HCT116 (cell line): ENCODE results near the gene SEZ6. TPM values are rescaled to one million over a fixed set of nuclear protein-coding genes. Genes with fewer than 3 reads are reported as not detected.

Source experiments
- ATAC-seq: fragments of 200-7000 bp; cut with Tn5 transposase; 2 replicates; pipeline ENCODE4 v1.9.1; 2020; ENCODE audit warnings: mild to moderate bottlenecking, moderate library complexity
- BruUV-seq: library from RNA; stranded (reverse); fragments of 400-500 nt; replicated peaks from 2 replicates; lab custom pipeline; 2021; lab: Mats Ljungman, UMichigan
- CTCF ChIA-PET: fragments of 300-600 bp; sonication (Branson Sonifier 250); formaldehyde crosslinking; loops from one replicate; lab custom pipeline; 2021; ENCODE audit warnings: antibody characterized with exemption; lab: Charles Lee
- POLR2A ChIA-PET: fragments of 300-600, 350-600 bp; sonication (Branson Sonifier 250); formaldehyde crosslinking; loops from one replicate; lab custom pipeline; 2021; ENCODE audit warnings: antibody characterized with exemption; lab: Charles Lee
- RAD21 ChIA-PET, 2 experiments: fragments of 300-600 bp; sonication (Branson Sonifier 250); formaldehyde crosslinking; loops; one replicate each; lab custom pipeline; 2023; ENCODE audit warnings: low total read pairs in 2 of 2; ENCODE audit not compliant: uncharacterized antibody in 2 of 2, unreplicated experiment in 2 of 2, low non-redundant PET in 1 of 2; lab: Charles Lee
- DNase-seq: peaks from one replicate; pipeline ENCODE4 v3.0.0-alpha.2; 2010; ENCODE audit warnings: low read depth, low spot score
- H2AFZ ChIP-seq: fragments of 200-600 bp; shearing (Covaris generic), sonication (generic); 2 replicates; pipeline ENCODE4 v1.6.1; 2017; ENCODE audit warnings: low read depth, mixed run types, mixed read lengths, antibody characterized with exemption, low read length; ENCODE audit not compliant: poor library complexity, severe bottlenecking
- H3K27ac ChIP-seq: 2 replicates; pipeline ENCODE4 v1.5.1; 2012; ENCODE audit warnings: low read depth, low read length
- H3K27me3 ChIP-seq: fragments of 200-600 bp; sonication (generic); 2 replicates; pipeline ENCODE4 v1.6.1; 2016; ENCODE audit warnings: mixed run types, low read length, mixed read lengths; ENCODE audit not compliant: insufficient read depth
- H3K36me3 ChIP-seq, 2 experiments: fragments of 200-500 bp in 1 of 2; fragments of 200-600 bp in 1 of 2; sonication (Bioruptor generic) in 1 of 2; sonication (generic) in 1 of 2; 2 replicates each; pipeline versions ENCODE4 v1.5.1 to v1.6.1; 2014 to 2016; ENCODE audit warnings: low read length in 2 of 2, inconsistent platforms in 1 of 2, mixed read lengths in 1 of 2, mixed run types in 1 of 2; ENCODE audit not compliant: insufficient read depth in 2 of 2, control insufficient read depth in 1 of 2
- H3K4me1 ChIP-seq, 2 experiments: fragments of 200-600 bp in 1 of 2; sonication (generic) in 1 of 2; 2 replicates each; pipeline versions ENCODE4 v1.5.1 to v1.6.1; 2012 to 2017; ENCODE audit warnings: low read length in 2 of 2, inconsistent platforms in 1 of 2, mild to moderate bottlenecking in 1 of 2, mixed read lengths in 1 of 2, mixed run types in 1 of 2, moderate library complexity in 1 of 2; ENCODE audit not compliant: insufficient read depth in 2 of 2, control insufficient read depth in 1 of 2
- H3K4me2 ChIP-seq: fragments of 200-600 bp; sonication (generic); 2 replicates; pipeline ENCODE4 v1.6.1; 2017; ENCODE audit warnings: mixed run types, low read length, mixed read lengths
- H3K4me3 ChIP-seq, 2 experiments: fragments of 200-600 bp in 1 of 2; sonication (generic) in 1 of 2; replicated peaks in 1 of 2; 2 replicates each; pipeline ENCODE4 v1.5.1; 2011 to 2016; ENCODE audit warnings: low read length in 2 of 2, control low read depth in 1 of 2, low read depth in 1 of 2, mild to moderate bottlenecking in 1 of 2, mixed read lengths in 1 of 2, mixed run types in 1 of 2
- H3K79me2 ChIP-seq: fragments of 200-600 bp; sonication (generic); 2 replicates; pipeline ENCODE4 v1.6.1; 2017; ENCODE audit warnings: mild to moderate bottlenecking, mixed run types, low read length, moderate library complexity, mixed read lengths; ENCODE audit not compliant: insufficient read depth
- H3K9ac ChIP-seq: fragments of 200-600 bp; sonication (generic); 2 replicates; pipeline ENCODE4 v1.6.1; 2016; ENCODE audit warnings: low read length, mixed read lengths
- H3K9me2 ChIP-seq: fragments of 200-600 bp; sonication (generic), shearing (Covaris generic); 2 replicates; pipeline ENCODE4 v1.6.1; 2017; ENCODE audit warnings: mixed run types, mild to moderate bottlenecking, moderate library complexity; ENCODE audit not compliant: insufficient read depth
- H3K9me3 ChIP-seq, 2 experiments: fragments of 200-500 bp in 1 of 2; fragments of 200-600 bp in 1 of 2; sonication (Bioruptor generic) in 1 of 2; sonication (generic) in 1 of 2; 2 replicates each; pipeline ENCODE4 v1.6.1; 2014 to 2017; ENCODE audit warnings: low read length in 2 of 2, mixed read lengths in 2 of 2, inconsistent platforms in 1 of 2, low read depth in 1 of 2, mild to moderate bottlenecking in 1 of 2, mixed run types in 1 of 2, moderate library complexity in 1 of 2; ENCODE audit not compliant: control insufficient read depth in 1 of 2, insufficient read depth in 1 of 2
- H4K20me1 ChIP-seq: fragments of 200-600 bp; sonication (generic), shearing (Covaris generic); 2 replicates; pipeline ENCODE4 v1.6.1; 2017; ENCODE audit warnings: mixed run types, mild to moderate bottlenecking, moderate library complexity; ENCODE audit not compliant: insufficient read depth
- CBX3 ChIP-seq: IDR thresholded peaks from 2 replicates; pipeline ENCODE4 v1.6.1; 2012; ENCODE audit warnings: low read depth
- CEBPB ChIP-seq: IDR thresholded peaks from 2 replicates; pipeline ENCODE4 v1.6.1; 2012; ENCODE audit warnings: low read depth
- ELF1 ChIP-seq: IDR thresholded peaks from 2 replicates; pipeline ENCODE4 v1.6.1; 2012; ENCODE audit warnings: low read depth, borderline replicate concordance
- EZH2 ChIP-seq: fragments of 200-600 bp; sonication (generic); IDR thresholded peaks from 2 replicates; pipeline ENCODE4 v1.6.1; 2017; ENCODE audit warnings: antibody characterized with exemption, mixed run types
- EZH2phosphoT487 ChIP-seq: fragments of 200-600 bp; IDR thresholded peaks from 2 replicates; pipeline ENCODE4 v1.6.1; 2018; ENCODE audit warnings: antibody characterized with exemption, borderline replicate concordance
- JUND ChIP-seq: IDR thresholded peaks from 2 replicates; pipeline ENCODE4 v1.6.1; 2012
- POLR2A ChIP-seq: IDR thresholded peaks from 2 replicates; pipeline ENCODE4 v1.7.0; 2011; ENCODE audit warnings: borderline replicate concordance; ENCODE audit not compliant: insufficient read depth, insufficient read length; ENCODE audit errors: extremely low read depth
- SP1 ChIP-seq: IDR thresholded peaks from 2 replicates; pipeline ENCODE4 v1.6.1; 2012; ENCODE audit warnings: low read depth
- SRF ChIP-seq: IDR thresholded peaks from 2 replicates; pipeline ENCODE4 v1.6.1; 2012; ENCODE audit warnings: low read depth
- TCF7L2 ChIP-seq: IDR thresholded peaks from 2 replicates; pipeline ENCODE4 v1.7.0; 2011; ENCODE audit warnings: borderline replicate concordance, inconsistent platforms; ENCODE audit not compliant: insufficient read depth, insufficient read length; ENCODE audit errors: extremely low read depth
- YY1 ChIP-seq: IDR thresholded peaks from 2 replicates; pipeline ENCODE4 v1.6.1; 2011; ENCODE audit warnings: low read length, low read depth, moderate library complexity, mild to moderate bottlenecking; ENCODE audit not compliant: insufficient replicate concordance; ENCODE audit errors: extremely low read depth
- ZFX ChIP-seq: fragments of 450-650 bp; IDR thresholded peaks from 2 replicates; pipeline ENCODE4 v1.6.1; 2017
- intact Hi-C: fragments of 100-400 bp; cut with micrococcal nuclease; formaldehyde crosslinking; loops from 2 replicates; pipeline ENCODE4 v1.10.0; 2022
- total RNA-seq: library from RNA; stranded (reverse); gene quantifications from one replicate; pipeline ENCODE4 v1.2.1, GENCODE V29; 2021; ENCODE audit not compliant: unreplicated experiment
- TF ChIP-seq, protein P1 (sequence below): IDR thresholded peaks from 2 replicates; pipeline ENCODE4 v1.6.1; 2012
- TF ChIP-seq, protein P2 (sequence below): IDR thresholded peaks from 2 replicates; pipeline ENCODE4 v1.6.1; 2011; ENCODE audit warnings: mild to moderate bottlenecking, low read length, moderate library complexity; ENCODE audit not compliant: insufficient replicate concordance; ENCODE audit errors: extremely low read depth

SEZ6 gene
- total RNA-seq, 1 experiment from 2014 or later, result 0.22 TPM

DNA sequence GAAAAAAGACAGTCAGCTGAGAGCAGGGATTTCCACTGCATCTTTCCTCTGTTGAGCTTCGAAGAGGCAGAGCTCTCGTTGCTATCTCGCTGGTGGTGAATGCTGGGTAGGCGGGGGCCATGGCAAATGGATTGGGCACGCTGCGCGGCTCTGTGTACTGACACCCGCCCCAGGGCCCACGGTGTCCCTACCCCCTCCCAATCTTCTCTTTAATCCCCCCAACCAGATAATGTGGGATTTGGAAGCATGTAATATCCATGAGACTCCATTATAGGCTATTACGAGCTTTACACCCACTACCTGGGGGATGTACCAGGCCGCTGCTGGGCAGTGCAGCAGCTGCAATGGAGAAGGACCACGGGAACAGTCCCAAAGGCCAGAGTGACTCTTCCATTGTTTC lies 45.4 kb upstream of the SEZ6 start:
- H3K4me2 ChIP-seq, result no peak overlapping the region
- no peaks in the 10 kb centered on the region for H3K4me1 ChIP-seq
- no peaks in the 10 kb centered on the region for H4K20me1 ChIP-seq
- no peak overlapping the region for H2AFZ ChIP-seq
- peaks cover 9% of the 10 kb centered on the region; the same call in 1 of the 2 replicates for H3K27me3 ChIP-seq
- CTCF ChIA-PET, result no interaction called here
- intact Hi-C loops, result no loop called here
- ATAC-seq, result no peak
- H3K79me2 ChIP-seq, result no peaks in the 10 kb centered on the region
- no peak overlapping the region for H3K4me3 ChIP-seq
- H3K9me3 ChIP-seq, result no peaks in the 10 kb centered on the region
- H3K36me3 ChIP-seq, result no peaks in the 10 kb centered on the region
- no peak overlapping the region for H3K9ac ChIP-seq
- POLR2A ChIA-PET, result no interaction called here
- no peaks in the 10 kb centered on the region for H3K9me2 ChIP-seq
- TF ChIP-seq SP1 (no peak), JUND (no peak), ZFX (no peak), EZH2 (no peak), CEBPB (no peak), POLR2A (no peak)
- TF ChIP-seq, protein P1, sequence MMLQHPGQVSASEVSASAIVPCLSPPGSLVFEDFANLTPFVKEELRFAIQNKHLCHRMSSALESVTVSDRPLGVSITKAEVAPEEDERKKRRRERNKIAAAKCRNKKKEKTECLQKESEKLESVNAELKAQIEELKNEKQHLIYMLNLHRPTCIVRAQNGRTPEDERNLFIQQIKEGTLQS, result no peak
- TF ChIP-seq, protein P2, sequence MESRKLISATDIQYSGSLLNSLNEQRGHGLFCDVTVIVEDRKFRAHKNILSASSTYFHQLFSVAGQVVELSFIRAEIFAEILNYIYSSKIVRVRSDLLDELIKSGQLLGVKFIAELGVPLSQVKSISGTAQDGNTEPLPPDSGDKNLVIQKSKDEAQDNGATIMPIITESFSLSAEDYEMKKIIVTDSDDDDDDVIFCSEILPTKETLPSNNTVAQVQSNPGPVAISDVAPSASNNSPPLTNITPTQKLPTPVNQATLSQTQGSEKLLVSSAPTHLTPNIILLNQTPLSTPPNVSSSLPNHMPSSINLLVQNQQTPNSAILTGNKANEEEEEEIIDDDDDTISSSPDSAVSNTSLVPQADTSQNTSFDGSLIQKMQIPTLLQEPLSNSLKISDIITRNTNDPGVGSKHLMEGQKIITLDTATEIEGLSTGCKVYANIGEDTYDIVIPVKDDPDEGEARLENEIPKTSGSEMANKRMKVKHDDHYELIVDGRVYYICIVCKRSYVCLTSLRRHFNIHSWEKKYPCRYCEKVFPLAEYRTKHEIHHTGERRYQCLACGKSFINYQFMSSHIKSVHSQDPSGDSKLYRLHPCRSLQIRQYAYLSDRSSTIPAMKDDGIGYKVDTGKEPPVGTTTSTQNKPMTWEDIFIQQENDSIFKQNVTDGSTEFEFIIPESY, result no peak
- TF ChIP-seq, all 23 proteins: peak for 0
- RAD21 ChIA-PET, result no interaction called here
- DNase-seq, result no peak
- BruUV-seq, result no TSS peak
- H3K27ac ChIP-seq, result no peak overlapping the region

DNA sequence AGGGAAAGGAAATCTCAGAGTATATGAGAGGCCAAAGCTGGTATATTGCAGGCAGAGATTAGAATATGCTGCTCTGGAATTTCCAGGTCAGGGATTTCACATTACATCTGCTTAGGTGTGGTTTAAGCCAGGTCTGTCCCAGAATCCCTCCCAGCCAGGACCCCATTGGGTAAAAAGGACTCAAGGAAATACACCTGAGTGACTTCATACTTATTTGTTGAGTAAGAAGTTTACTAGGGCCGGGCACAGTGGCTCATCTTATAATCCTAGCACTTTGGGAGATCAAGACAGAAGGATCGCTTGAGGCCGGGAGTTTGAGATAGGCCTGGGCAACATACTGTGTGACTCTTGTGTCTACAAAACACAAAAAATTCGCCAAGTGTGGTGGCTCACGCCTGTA lies 44.3 kb upstream of the SEZ6 start:
- no peaks in the 10 kb centered on the region for H3K36me3 ChIP-seq

More for the DNA sequence above, 44.3 kb upstream of the SEZ6 start:
- H3K4me3 ChIP-seq, result no peak overlapping the region
- TF ChIP-seq TCF7L2, result no peak
- no peak for TF ChIP-seq EZH2
- TF ChIP-seq SRF, result no peak
- no peak for TF ChIP-seq EZH2phosphoT487
- TF ChIP-seq SP1, result no peak
- no peak for TF ChIP-seq YY1
- no peak for TF ChIP-seq CBX3
- TF ChIP-seq ELF1, result no peak
- TF ChIP-seq, all 23 proteins: peak for 0
- ChIA-PET CTCF (no interaction called here), POLR2A (no interaction called here), RAD21 (no interaction called here)
- H3K9ac ChIP-seq, result no peak overlapping the region
- H3K27ac ChIP-seq, result no peak overlapping the region
- no peaks in the 10 kb centered on the region for H3K9me3 ChIP-seq
- no TSS peak for BruUV-seq
- peaks cover 9% of the 10 kb centered on the region; the same call in 1 of the 2 replicates for H3K27me3 ChIP-seq
- no peaks in the 10 kb centered on the region for H3K79me2 ChIP-seq
- no peaks in the 10 kb centered on the region for H4K20me1 ChIP-seq
- H3K9me2 ChIP-seq, result no peaks in the 10 kb centered on the region
- H3K4me1 ChIP-seq, result no peaks in the 10 kb centered on the region
- H3K4me2 ChIP-seq, result no peak overlapping the region
- no peak overlapping the region for H2AFZ ChIP-seq
- ATAC-seq (no peak), DNase-seq (no peak)
- intact Hi-C loops, result no loop called here
